ENCODE results near the gene PHF21A.

Gene PHF21A

GRCh38 chr11:45994371-45995341 is 126.6 kb downstream of the PHF21A start:
- no peaks in the 10 kb centered on the region for H3K36me3 ChIP-seq (ENCODE audit: low read length)
- H3K27ac ChIP-seq (ENCODE audit: low read depth, low read length) = no peak overlapping the region
- no peak overlapping the region for H3K4me2 ChIP-seq (ENCODE audit: low read depth, low read length, poor library complexity, severe bottlenecking)
- H3K9me3 ChIP-seq (ENCODE audit: insufficient read depth, low read length) = no peaks in the 10 kb centered on the region
- H3K9me2 ChIP-seq (replicated peaks; ENCODE audit: insufficient read depth, low read length) = no peaks in the 10 kb centered on the region
- no peaks in the 10 kb centered on the region for H3K27me3 ChIP-seq (ENCODE audit: low read length)
- H3K9ac ChIP-seq (ENCODE audit: low read length) = no peak overlapping the region
- H3K79me2 ChIP-seq (ENCODE audit: insufficient read depth, low read length) = no peaks in the 10 kb centered on the region
- H3F3A ChIP-seq (ENCODE audit: insufficient read depth) = no peaks in the 10 kb centered on the region
- H2AFZ ChIP-seq (ENCODE audit: low read depth, low read length, severe bottlenecking) = no peak overlapping the region
- H4K20me1 ChIP-seq (ENCODE audit: low read depth, low read length) = no peaks in the 10 kb centered on the region; the same call in 1 of the 2 replicates
- no peak for TF ChIP-seq EZH2phosphoT487 (conservative IDR thresholded peaks at IDR 0.05; ENCODE audit: low read length)
- TF ChIP-seq, protein P1, sequence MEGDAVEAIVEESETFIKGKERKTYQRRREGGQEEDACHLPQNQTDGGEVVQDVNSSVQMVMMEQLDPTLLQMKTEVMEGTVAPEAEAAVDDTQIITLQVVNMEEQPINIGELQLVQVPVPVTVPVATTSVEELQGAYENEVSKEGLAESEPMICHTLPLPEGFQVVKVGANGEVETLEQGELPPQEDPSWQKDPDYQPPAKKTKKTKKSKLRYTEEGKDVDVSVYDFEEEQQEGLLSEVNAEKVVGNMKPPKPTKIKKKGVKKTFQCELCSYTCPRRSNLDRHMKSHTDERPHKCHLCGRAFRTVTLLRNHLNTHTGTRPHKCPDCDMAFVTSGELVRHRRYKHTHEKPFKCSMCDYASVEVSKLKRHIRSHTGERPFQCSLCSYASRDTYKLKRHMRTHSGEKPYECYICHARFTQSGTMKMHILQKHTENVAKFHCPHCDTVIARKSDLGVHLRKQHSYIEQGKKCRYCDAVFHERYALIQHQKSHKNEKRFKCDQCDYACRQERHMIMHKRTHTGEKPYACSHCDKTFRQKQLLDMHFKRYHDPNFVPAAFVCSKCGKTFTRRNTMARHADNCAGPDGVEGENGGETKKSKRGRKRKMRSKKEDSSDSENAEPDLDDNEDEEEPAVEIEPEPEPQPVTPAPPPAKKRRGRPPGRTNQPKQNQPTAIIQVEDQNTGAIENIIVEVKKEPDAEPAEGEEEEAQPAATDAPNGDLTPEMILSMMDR (IDR thresholded peaks at IDR 0.05; ENCODE audit: insufficient read depth, low read length, poor library complexity, severe bottlenecking) = no peak
- H3K4me3 ChIP-seq (ENCODE audit: insufficient read depth, low read length, poor library complexity, severe bottlenecking) = no peak overlapping the region

- H3K4me2 ChIP-seq (ENCODE audit: low read depth, low read length, poor library complexity, severe bottlenecking) = no peak overlapping the region
- H3K27ac ChIP-seq (ENCODE audit: low read depth, low read length) = no peak overlapping the region
- H3K9ac ChIP-seq (ENCODE audit: low read length) = no peak overlapping the region
Measured at GRCh38 chr11:45993531-45994001, 127.7 kb downstream of the PHF21A start.

GRCh38 chr11:45988921-45989320 is 132.3 kb downstream of the PHF21A start:
- H3K36me3 ChIP-seq (ENCODE audit: low read length) = peaks cover 3% of the 10 kb centered on the region; the same call in 1 of the 2 replicates
- no peak overlapping the region for H3K9ac ChIP-seq (ENCODE audit: low read length)
- H3K27ac ChIP-seq (ENCODE audit: low read depth, low read length) = no peak overlapping the region
- H3K9me2 ChIP-seq (replicated peaks; ENCODE audit: insufficient read depth, low read length) = no peaks in the 10 kb centered on the region
- no peaks in the 10 kb centered on the region for H3K79me2 ChIP-seq (ENCODE audit: insufficient read depth, low read length)
- H3K4me3 ChIP-seq (ENCODE audit: insufficient read depth, low read length, poor library complexity, severe bottlenecking) = no peak overlapping the region
- H3K4me2 ChIP-seq (ENCODE audit: low read depth, low read length, poor library complexity, severe bottlenecking) = no peak overlapping the region
- no peaks in the 10 kb centered on the region for H3F3A ChIP-seq (ENCODE audit: insufficient read depth)
- TF ChIP-seq EZH2phosphoT487 (conservative IDR thresholded peaks at IDR 0.05; ENCODE audit: low read length) = no peak
- TF ChIP-seq, protein P1 (IDR thresholded peaks at IDR 0.05; ENCODE audit: insufficient read depth, low read length, poor library complexity, severe bottlenecking) = no peak
- H2AFZ ChIP-seq (ENCODE audit: low read depth, low read length, severe bottlenecking) = no peak overlapping the region
- H4K20me1 ChIP-seq (ENCODE audit: low read depth, low read length) = no peaks in the 10 kb centered on the region; the same call in 1 of the 2 replicates
- no peaks in the 10 kb centered on the region for H3K27me3 ChIP-seq (ENCODE audit: low read length)
- no peaks in the 10 kb centered on the region for H3K9me3 ChIP-seq (ENCODE audit: insufficient read depth, low read length)

More at GRCh38 chr11:45993531-45994001, 127.7 kb downstream of the PHF21A start:
- no peaks in the 10 kb centered on the region for H3K79me2 ChIP-seq (ENCODE audit: insufficient read depth, low read length)
- no peak overlapping the region for H2AFZ ChIP-seq (ENCODE audit: low read depth, low read length, severe bottlenecking)
- H3F3A ChIP-seq (ENCODE audit: insufficient read depth) = no peaks in the 10 kb centered on the region
- no peaks in the 10 kb centered on the region; the same call in 1 of the 2 replicates for H4K20me1 ChIP-seq (ENCODE audit: low read depth, low read length)
- H3K4me3 ChIP-seq (ENCODE audit: insufficient read depth, low read length, poor library complexity, severe bottlenecking) = no peak overlapping the region
- no peaks in the 10 kb centered on the region for H3K27me3 ChIP-seq (ENCODE audit: low read length)
- no peaks in the 10 kb centered on the region for H3K9me3 ChIP-seq (ENCODE audit: insufficient read depth, low read length)
- H3K36me3 ChIP-seq (ENCODE audit: low read length) = no peaks in the 10 kb centered on the region
- TF ChIP-seq, protein P1 (IDR thresholded peaks at IDR 0.05; ENCODE audit: insufficient read depth, low read length, poor library complexity, severe bottlenecking) = no peak
- no peak for TF ChIP-seq EZH2phosphoT487 (conservative IDR thresholded peaks at IDR 0.05; ENCODE audit: low read length)
- H3K9me2 ChIP-seq (replicated peaks; ENCODE audit: insufficient read depth, low read length) = no peaks in the 10 kb centered on the region
